ENCODE results near the gene ACTR8. TPM values are rescaled to one million over a fixed set of nuclear protein-coding genes. Genes with fewer than 3 reads are reported as not detected.

ACTR8 gene
- total RNA-seq, 3 donors from 2014 or later (not counting 1 experiment from before 2014, with no cell fraction given) = 32.5 to 54.2 (median 41.5) TPM

DNA sequence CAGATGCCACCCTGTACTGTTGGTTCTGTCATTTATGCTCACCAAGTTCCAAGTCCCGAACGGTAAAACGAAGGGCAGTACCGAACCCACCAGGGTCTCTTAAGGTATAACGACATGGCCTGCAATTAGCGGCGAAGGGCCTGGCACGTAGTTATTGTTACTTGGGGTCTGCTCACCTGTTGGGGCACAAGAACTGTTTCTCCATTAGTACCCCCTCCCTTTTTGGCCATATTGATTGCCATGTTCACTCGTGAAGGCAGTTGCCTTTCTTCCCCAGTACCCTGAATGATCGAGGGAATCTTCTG, 35.1 kb downstream of the ACTR8 start:
- WGBS (ENCODE audit: insufficient coverage) = 62% methylated on average over 10 of the region's 10 CpGs
- H3K27me3 ChIP-seq (ENCODE audit: control insufficient read depth, insufficient read depth, low read length) = peaks cover 15% of the 10 kb centered on the region
- no peak overlapping the region for H3K27ac ChIP-seq (ENCODE audit: low read length)
- intact Hi-C loops (cut with micrococcal nuclease) = no loop called here
- H3K27me3 Mint-ChIP-seq (ENCODE audit: low read depth in 2 of 2) = peaks cover 53 to 55% of the 10 kb centered on the region in 2 donors
- H3K36me3 Mint-ChIP-seq = no peaks in the 10 kb centered on the region
- TF ChIP-seq, protein P1, sequence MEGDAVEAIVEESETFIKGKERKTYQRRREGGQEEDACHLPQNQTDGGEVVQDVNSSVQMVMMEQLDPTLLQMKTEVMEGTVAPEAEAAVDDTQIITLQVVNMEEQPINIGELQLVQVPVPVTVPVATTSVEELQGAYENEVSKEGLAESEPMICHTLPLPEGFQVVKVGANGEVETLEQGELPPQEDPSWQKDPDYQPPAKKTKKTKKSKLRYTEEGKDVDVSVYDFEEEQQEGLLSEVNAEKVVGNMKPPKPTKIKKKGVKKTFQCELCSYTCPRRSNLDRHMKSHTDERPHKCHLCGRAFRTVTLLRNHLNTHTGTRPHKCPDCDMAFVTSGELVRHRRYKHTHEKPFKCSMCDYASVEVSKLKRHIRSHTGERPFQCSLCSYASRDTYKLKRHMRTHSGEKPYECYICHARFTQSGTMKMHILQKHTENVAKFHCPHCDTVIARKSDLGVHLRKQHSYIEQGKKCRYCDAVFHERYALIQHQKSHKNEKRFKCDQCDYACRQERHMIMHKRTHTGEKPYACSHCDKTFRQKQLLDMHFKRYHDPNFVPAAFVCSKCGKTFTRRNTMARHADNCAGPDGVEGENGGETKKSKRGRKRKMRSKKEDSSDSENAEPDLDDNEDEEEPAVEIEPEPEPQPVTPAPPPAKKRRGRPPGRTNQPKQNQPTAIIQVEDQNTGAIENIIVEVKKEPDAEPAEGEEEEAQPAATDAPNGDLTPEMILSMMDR (IDR thresholded peaks at IDR 0.05) = no peak
- H3K4me3 Mint-ChIP-seq = peak overlapping the region; percentile 58
- H3K4me1 Mint-ChIP-seq = no peaks in the 10 kb centered on the region
- no peaks in the 10 kb centered on the region for H3K36me3 ChIP-seq (ENCODE audit: control insufficient read depth, insufficient read depth, low read length)
- H3K9me3 Mint-ChIP-seq = no peaks in the 10 kb centered on the region
- no peak overlapping the region for H3K27ac Mint-ChIP-seq
- DNase-seq (no peak), ATAC-seq (no peak)
- no peaks in the 10 kb centered on the region for H3K9me3 ChIP-seq (ENCODE audit: control insufficient read depth, insufficient read depth, low read length)
- peaks cover 9% of the 10 kb centered on the region for H3K4me1 ChIP-seq (ENCODE audit: control insufficient read depth, insufficient read depth, low read length)
- no peak overlapping the region for H3K4me3 ChIP-seq (ENCODE audit: low read length)

DNA sequence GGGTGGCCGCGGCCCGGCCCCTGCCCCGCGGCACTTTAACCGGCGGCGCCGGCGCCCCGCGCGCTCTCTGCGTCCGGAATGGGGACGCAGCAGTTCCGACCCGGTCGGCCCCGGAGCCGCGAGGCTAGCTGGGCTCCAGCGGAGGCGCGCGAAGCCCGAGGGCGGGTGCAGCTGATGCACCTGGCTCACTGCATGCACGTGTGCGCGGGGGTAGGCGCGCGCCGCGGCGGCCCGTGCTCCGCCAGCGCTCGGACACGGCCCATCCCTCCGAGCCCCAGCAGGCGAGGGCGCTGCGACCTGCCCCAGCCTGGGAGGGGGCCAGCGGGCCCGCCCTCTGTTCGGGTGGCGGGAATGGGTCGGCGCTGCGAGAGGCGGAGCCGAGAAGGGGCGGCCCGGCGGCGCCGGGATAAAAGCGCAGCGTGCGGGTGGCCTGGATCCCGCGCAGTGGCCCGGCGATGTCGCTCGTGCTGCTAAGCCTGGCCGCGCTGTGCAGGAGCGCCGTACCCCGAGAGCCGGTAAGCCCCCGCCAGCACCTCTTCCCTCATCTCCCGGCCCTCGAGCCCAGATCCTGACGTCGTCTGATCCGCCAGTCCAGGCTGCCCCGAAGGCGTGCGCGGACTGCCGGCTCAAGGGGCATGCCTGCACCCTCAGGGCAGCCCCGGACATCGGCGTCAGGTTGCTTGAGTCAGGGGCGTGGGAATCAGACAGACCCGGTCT, 35.7 kb downstream of the ACTR8 start, which contains the start of the genes CHDH and IL17RB:
Gene CHDH, minus strand, starts transcription at position 286 of the 717 bp plus-strand sequence. CDS start 22,411 bp downstream, outside the sequence.
Gene IL17RB, plus strand, starts transcription at position 435 of the 717 bp plus-strand sequence. Its CDS starts 21 bp downstream, at position 456.
- no peak within 1 kb of the TSS for H3K27ac ChIP-seq (ENCODE audit: low read length)
- Mint-ChIP-seq H3K27me3 (ENCODE audit: low read depth in 2 of 2) (peaks cover 51 to 55% of the 10 kb centered on the region in 2 donors), H3K9me3 (no peaks in the 10 kb centered on the region)

DNA sequence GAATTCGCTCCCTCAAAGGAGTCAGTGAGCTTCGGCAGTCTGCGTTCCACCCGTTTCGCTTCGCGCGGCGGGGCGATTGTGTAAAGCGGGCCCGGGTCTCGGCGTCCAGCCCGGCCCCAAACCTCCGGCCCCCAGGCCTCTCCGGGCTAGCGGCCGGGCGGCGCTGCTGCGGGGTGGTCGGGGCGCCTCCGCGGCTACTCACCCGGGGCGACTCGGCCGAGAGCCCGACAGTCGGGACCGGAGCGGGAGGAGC, 36.1 kb downstream of the ACTR8 start:
- no peak overlapping the region for H3K27ac ChIP-seq (ENCODE audit: low read length)
- H3K4me1 ChIP-seq (ENCODE audit: control insufficient read depth, insufficient read depth, low read length) = peaks cover 9% of the 10 kb centered on the region
- H3K36me3 ChIP-seq (ENCODE audit: control insufficient read depth, insufficient read depth, low read length) = no peaks in the 10 kb centered on the region
- H3K27me3 ChIP-seq (ENCODE audit: control insufficient read depth, insufficient read depth, low read length) = peaks cover 15% of the 10 kb centered on the region
- no peak for DNase-seq
- no peaks in the 10 kb centered on the region for H3K9me3 Mint-ChIP-seq
- no peaks in the 10 kb centered on the region for H3K36me3 Mint-ChIP-seq
- no peaks in the 10 kb centered on the region for H3K9me3 ChIP-seq (ENCODE audit: control insufficient read depth, insufficient read depth, low read length)
- intact Hi-C loops (cut with micrococcal nuclease) = no loop called here
- ATAC-seq = peak in 1 of 3 donors; percentile 12
- peak overlapping the region; percentile 7 for H3K4me3 ChIP-seq (ENCODE audit: low read length)
- TF ChIP-seq, protein P1 (IDR thresholded peaks at IDR 0.05) = no peak
- H3K27ac Mint-ChIP-seq = no peak overlapping the region
- WGBS (ENCODE audit: insufficient coverage) = 1% methylated on average over 34 of the region's 34 CpGs
- H3K4me1 Mint-ChIP-seq = no peaks in the 10 kb centered on the region
- peaks cover 47 to 51% of the 10 kb centered on the region in 2 donors for H3K27me3 Mint-ChIP-seq (ENCODE audit: low read depth in 2 of 2)
- H3K4me3 Mint-ChIP-seq = no peak overlapping the region

More for the DNA sequence above, 35.7 kb downstream of the ACTR8 start, which contains the start of the genes CHDH and IL17RB:
- H3K27ac Mint-ChIP-seq = no peak within 1 kb of the TSS
- Histone ChIP-seq H3K4me1 (ENCODE audit: control insufficient read depth, insufficient read depth, low read length) (peaks cover 9% of the 10 kb centered on the region), H3K36me3 (ENCODE audit: control insufficient read depth, insufficient read depth, low read length) (no peaks in the 10 kb centered on the region), H3K27me3 (ENCODE audit: control insufficient read depth, insufficient read depth, low read length) (peaks cover 15% of the 10 kb centered on the region), H3K9me3 (ENCODE audit: control insufficient read depth, insufficient read depth, low read length) (no peaks in the 10 kb centered on the region), H3K4me3 (ENCODE audit: low read length) (peak within 1 kb of the TSS; percentile 7)
- DNase-seq (no peak), ATAC-seq (peak in 1 of 3 donors; percentile 55)
- TF ChIP-seq, protein P1 (IDR thresholded peaks at IDR 0.05) = no peak
- H3K4me3 Mint-ChIP-seq = peak within 1 kb of the TSS; percentile 58
- intact Hi-C loops (cut with micrococcal nuclease) = no loop called here
- 4% methylated on average over 91 of the region's 91 CpGs for WGBS (ENCODE audit: insufficient coverage)
- no peaks in the 10 kb centered on the region for H3K4me1 Mint-ChIP-seq
- no peaks in the 10 kb centered on the region for H3K36me3 Mint-ChIP-seq

Measured in natural killer cell (primary cell).